NCI-H187 (cell line): Measurements from ENCODE around the gene MAPK1.
"Not testable (repeated sequence)": the region's sequence is repeated elsewhere in the genome, so short reads cannot be mapped to it uniquely, and the experiment has no call there.

Experiments
- DNase-seq, 2 experiments: peaks; one replicate each; lab custom pipeline; 2025; lab: John Stamatoyannopoulos, UW

MAPK1 gene

DNA sequence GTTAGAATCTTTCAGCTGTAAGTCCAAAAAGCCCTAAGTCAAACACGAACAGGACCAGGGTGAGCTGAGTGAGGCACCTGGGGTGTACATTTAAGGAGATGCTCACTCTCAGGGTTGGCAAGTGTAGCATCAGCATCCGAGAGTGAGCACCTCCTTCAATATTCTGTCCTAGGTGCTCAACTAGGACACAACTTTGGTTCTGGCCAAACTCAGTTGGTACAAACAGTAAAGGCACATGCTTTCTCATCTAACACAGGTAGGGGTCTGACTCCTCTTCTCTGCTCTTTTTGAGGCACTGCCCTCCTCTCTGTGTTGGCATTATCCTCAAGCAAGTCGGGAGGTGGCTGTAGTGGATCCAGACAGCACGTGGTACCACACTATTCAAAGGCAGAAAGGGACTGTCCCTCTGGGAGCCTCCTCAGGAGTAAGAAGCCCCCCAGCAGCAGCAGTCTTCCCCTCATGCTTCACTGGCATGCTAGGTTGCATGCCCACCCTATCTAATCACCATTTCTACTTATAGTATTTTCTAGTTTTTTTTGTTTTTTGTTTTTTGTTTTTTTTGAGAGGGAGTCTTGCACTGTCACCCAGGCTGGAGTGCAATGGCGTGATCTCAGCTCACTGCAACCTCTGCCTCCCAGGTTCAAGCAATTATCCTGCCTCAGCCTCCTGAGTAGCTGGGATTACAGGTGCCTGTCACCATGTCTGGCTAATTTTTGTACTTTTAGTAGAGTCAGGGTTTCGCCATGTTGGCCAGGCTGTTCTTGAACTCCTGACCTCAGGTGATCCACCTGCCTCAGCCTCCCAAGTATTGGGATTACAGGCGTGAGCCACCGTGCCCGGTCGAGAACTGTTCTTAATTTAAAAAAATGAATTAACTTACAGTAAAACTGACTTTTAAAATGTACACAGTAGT lies 14.7 kb upstream of the MAPK1 start:
- no peak for DNase-seq

- no peak for DNase-seq
Observed at GRCh38 chr22:21876486-21877176, 9.2 kb upstream of the MAPK1 start.

DNA sequence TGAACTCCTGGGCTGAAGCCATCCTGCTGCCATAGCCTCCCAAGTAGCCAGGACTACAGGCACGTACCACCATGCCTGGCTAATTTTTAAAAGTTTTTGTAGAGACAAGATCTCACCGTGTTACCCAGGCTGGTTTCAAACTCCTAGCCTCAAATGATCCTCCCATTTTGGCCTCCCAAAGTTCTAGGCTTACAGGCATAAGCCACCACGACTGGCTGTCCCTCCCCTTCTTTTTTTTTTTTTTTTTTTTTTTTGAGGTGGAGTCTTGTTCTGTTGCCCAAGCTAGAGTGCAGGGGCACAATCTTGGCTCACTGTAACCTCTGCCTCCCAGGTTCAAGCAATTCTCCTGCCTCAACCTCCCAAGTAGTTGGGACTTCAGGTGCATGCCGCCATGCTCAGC lies 7.5 kb upstream of the MAPK1 start:
- DNase-seq = not testable (repeated sequence)

GRCh38 chr22:21873619-21874018 lies 6.2 kb upstream of the MAPK1 start:
- DNase-seq = no peak

DNA sequence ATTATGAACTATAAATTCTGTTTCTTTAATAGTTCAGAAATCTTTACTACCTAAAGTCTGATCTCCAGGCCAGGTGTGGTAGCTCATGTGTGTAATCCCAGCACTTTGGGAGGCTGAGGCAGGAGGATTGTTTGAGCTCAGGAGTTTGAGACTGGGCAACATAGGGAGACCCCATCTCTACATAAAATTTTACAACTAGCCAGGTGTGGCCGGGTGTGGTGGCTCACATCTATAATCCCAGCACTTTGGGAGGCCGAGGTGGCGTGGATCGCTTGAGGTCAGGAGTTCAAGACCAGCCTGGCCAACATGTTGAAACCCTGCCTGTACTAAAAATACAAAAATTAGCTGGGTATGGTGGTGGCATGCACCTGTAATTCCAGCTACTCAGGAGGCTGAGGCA lies 5.3 kb upstream of the MAPK1 start:
- DNase-seq = not testable (repeated sequence)

GRCh38 chr22:21868651-21869050 lies 1.2 kb upstream of the MAPK1 start:
- DNase-seq = no peak

GRCh38 chr22:21866833-21867527 lies 465 bp downstream of the MAPK1 start:
- DNase-seq = no peak

- DNase-seq = no peak
Observed at GRCh38 chr22:21865041-21865440, 2.4 kb downstream of the MAPK1 start.

- no peak for DNase-seq
Observed at GRCh38 chr22:21862386-21863245, 4.8 kb downstream of the MAPK1 start.

- DNase-seq = no peak
Observed at GRCh38 chr22:21861851-21862250, 5.6 kb downstream of the MAPK1 start.

GRCh38 chr22:21861264-21861848 lies 6.1 kb downstream of the MAPK1 start:
- DNase-seq = no peak

DNA sequence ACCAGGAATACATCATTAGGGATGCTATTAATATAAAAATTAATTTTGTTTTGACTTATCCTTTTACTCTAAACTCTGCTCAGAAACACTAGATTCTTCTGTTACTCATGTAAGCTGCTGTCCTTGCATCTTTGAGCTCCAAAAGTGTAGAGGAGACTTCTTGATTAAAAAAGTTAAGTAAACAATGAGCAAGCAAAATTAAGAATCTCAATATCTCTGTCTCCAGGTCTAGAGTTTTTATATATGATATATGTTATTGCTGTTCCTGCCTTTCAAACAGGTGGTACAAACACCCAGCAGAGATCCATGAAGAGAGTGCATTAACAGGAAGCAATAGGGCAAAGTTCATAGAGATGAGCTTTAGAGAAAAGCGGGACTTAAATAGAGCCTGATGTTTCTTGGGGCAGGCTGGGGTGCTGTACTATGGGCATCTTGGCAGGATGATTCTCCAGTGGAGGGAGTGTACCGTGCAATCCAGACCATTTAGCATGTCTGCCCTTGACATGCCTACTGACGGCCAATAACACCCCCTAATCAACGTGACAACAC lies 6.9 kb downstream of the MAPK1 start:
- no peak for DNase-seq

- DNase-seq = no peak
Observed at GRCh38 chr22:21858025-21858764, 9.2 kb downstream of the MAPK1 start.

GRCh38 chr22:21857481-21857914 lies 9.9 kb downstream of the MAPK1 start:
- DNase-seq = no peak

- no peak for DNase-seq
Observed at GRCh38 chr22:21856868-21857267, 10.6 kb downstream of the MAPK1 start.

- DNase-seq = no peak
Observed at GRCh38 chr22:21856197-21856596, 11.2 kb downstream of the MAPK1 start.

GRCh38 chr22:21855676-21856075 lies 11.8 kb downstream of the MAPK1 start:
- no peak for DNase-seq

GRCh38 chr22:21850660-21851059 lies 16.8 kb downstream of the MAPK1 start:
- DNase-seq = no peak

GRCh38 chr22:21849489-21849888 lies 18.0 kb downstream of the MAPK1 start:
- DNase-seq = no peak

- not testable (repeated sequence) for DNase-seq
Observed at GRCh38 chr22:21848057-21848456, 19.4 kb downstream of the MAPK1 start.
